Activated CD4-positive, CD25-positive, alpha-beta regulatory T cell treated with anti-CD3 and anti-CD28 coated beads, Interleukin-2, amount 50 U/mL, for 24 hours (primary cell): ENCODE results near the gene AEBP1.
A peak's percentile ranks its signal among the peaks of the same experiment; 100 is the strongest.
"Not testable (repeated sequence)": the region's sequence is repeated elsewhere in the genome, so short reads cannot be mapped to it uniquely, and the experiment has no call there.

Experiments
- ATAC-seq, 2 donors: fragments of 150-1000 bp; cut with Tn5 transposase; one replicate each; pipeline ENCODE4 v1.10.0; 2021; ENCODE audit warnings: mild to moderate bottlenecking in 1 of 2, moderate library complexity in 1 of 2

AEBP1 gene

DNA sequence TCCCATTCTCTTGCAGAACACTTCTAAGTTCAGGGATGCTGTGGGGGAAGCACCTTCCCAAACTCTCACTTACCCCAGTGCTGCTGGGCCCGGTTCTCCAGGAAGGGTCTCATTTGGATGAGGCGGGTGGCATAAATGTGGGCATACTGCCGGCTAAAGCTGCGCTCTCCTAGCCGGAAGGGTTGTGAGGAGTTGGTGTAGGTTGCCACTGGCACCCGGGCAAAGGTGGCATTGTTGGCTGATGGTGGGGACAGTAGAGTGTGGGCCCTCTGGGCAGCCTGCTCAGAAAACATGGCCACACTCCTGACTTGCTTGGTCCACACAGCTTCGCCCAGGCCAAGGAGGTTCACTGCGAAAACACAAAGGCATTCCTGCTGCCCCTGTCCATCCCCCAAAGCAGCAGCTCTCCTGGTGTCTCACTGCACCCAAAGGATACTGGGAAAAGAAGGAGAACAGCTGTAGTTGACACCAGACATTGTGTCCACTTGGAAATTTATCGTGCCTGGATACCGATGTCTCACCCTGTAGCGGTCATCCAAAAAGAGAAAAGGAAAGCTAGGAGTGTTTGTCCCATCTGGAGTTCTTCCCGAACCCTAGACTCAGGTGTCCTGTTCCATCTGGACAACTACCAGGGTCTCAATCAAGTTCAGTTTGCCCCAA lies 17.7 kb downstream of the AEBP1 start:
- no peak for ATAC-seq

DNA sequence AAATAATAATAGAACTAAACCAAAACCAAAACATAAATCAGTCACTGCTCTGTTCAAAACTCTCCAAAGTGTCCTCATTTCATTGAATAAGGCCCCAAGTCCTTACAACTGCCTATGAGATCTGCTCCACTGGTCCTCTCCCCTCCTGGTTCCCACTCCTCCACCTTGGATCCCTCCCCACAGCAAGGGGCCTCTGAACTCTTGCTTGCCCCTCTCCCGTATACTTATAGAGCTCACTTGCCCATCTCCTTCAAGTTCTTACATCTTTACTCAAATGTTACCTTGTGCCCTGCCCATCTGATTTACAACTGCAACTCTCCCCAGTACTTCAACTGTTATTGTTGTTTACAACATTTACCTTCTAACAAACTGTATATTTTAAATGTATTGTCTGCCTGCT lies 18.4 kb downstream of the AEBP1 start:
- no peak for ATAC-seq

DNA sequence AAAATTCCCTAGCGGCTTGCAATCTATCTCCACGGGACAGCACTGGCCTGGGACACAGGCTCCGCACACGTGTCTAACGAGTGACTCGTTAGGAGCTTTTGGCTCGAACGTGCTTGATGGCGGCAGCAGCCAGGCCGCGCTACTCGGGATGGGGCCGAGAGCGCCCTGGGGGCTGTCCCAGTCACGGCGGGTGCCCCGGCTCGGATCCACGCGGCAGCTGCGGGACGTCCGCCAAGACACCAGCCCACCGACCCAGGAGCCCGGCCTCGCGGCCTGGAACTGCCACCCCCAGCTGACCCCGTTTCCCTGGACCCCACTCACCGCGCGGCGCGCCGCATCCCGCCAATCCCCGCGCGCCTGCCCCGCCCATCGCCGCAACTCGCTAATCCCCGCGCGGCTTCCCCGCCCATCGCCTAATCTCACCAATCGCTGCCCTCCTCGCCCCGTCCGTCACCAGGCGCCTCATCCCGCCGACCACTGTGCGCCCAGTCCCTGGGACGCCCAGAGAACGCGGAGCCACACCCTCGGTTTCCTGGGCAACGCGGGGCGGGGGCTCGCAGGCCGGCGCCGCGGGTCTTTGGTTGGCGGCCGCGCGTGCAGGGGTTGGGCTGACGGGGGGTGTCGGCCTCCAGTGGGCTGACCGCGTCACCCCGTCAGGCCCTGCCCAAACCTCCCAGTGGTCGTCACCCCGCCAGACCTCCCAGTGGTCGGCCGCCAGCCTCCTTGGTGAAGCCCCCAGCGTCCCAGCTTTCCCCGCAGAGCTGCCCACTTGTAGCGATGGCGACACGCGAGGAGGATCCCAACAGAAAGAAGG lies 19.3 kb downstream of the AEBP1 start, which contains the start of gene POLD2:
Gene POLD2 (minus strand): TSS at position 359 of the 814 bp plus-strand sequence. CDS start 1,495 bp downstream, outside the sequence.
- peak; percentile 99 to 100 for ATAC-seq

DNA sequence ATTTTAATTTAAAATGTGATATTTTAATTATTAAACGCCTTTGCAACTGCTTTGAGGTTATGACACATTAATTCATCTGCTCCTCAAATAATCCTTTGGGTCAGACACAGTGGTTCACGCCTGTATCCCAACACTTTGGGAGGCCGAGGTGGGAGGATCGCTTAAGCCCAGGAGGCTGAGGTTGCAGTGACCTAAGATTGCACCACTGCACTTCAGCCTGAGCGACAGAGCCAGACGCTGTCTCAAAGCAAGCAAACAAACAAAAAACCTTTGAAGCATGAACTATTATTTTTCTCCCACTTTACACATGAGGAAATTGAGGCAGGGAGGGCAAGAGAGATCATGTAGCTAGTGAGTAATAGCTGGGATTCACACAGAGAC lies 20.7 kb downstream of the AEBP1 start:
- ATAC-seq: no peak

DNA sequence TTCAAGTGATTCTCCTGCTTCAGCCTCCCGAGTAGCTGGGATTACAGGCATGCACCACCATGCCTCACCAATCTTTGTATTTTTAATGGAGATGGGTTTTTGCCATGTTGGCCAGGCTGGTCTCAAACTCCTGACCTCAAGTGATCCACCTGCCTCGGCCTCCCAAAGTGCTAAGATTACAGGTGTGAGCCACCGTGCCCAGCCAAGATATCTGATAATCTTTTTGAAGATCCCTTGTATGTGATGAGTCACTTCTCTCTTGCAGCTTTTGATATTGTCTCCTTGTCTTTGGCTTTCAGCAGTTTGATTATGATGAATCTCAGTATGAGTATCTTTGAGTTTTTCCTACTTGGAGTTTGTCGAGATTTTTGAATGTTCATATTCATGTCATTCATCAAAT lies 22.4 kb downstream of the AEBP1 start:
- ATAC-seq: not testable (repeated sequence)

DNA sequence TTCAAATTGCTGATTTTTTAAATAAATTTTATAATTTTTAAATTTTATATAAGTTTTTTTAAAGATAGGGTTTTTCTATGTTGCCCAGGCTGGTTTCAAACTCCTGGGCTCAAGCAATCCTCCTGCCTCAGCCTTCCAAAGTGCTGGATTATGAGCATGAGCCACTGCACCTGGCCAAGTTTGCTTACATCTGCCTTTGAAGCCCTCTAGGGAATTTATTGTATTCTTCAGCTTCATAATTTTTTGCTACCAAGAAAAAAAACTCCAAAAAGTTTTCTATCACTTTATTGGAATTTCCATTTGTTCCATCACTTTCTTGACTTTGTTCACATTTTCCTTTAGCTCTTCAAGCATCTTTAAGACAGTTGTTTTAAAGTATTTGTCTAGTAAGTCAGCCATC lies 23.0 kb downstream of the AEBP1 start:
- ATAC-seq: no peak

DNA sequence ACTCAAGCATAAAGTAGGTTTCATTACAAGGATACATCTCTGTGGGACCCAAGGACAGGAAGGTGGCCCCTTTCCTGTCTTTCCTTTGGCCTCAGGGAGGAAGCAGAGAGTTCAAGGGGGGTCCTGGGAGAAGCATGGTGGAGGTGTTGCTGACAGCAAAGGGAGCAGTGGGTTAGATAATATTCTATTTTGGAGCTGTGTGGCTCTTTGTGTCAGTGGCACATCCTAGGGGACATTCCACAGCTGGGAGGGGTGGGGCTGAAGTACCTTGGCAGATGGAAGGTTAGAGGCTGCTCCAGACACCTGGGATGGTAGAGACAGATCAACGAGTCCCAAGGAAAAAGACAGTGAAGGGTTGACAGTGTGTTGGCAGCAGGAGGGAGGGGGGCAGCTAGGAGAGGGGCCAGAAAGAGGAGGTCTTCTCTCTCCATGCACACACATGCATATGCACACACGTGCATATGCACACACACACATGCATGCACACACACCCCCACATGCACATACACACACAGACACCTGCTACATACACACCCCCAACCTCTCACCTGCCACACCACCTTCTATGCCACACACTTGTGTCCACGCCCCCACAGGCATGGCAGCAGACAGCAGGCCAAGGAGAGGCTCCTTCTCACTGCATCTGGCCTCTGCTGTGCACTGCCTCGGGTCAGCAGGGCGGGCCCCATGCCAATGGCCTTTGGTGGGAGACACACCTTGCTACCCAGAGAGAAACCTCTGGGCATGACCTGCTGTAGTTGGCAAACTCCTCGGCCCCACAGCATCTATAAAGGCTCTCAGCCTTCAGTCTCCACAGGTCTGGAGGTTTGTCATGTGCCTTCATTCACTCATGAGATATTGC lies 24.8 kb downstream of the AEBP1 start:
- no peak for ATAC-seq

DNA sequence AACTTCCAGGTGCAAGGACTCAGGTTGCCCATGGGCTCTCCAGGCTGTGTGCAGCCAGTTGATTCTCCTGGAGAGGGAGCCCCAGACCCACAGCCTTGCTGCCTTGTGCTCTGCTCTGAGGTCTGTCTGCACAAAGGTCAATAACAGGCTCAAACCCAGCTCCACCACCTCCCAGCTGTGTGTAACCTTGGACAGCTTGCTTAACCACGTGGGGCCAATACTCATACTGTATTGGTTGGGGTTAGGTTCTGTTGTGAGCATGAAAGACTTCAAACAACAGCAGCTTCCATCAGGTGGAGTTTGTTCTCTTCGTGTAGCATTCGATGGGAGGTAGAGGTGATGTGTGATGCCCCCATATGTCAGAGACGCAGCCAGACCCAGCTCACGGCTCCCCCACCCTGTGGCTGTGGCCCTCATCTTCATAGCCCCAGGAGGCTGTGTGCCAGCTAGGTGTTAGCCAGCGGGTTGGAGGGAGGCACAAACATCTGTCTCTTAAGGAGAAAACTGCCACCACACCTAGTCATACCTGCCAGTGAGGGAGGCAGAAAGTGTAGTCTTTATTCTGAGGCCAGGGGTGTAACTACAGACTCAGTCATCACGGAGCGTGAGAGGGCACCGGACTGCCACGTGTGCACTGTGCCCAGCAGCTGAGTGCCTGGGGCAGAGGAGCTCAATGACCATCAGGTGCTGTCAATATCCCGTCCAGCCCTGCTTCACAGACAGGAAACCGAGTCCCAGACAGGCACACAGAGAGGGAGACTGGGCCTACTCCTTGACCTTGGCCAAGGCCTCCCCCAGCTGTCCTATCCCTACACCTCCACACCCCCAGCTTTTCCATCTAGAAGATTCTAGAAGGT lies 27.3 kb downstream of the AEBP1 start:
- ATAC-seq: no peak

DNA sequence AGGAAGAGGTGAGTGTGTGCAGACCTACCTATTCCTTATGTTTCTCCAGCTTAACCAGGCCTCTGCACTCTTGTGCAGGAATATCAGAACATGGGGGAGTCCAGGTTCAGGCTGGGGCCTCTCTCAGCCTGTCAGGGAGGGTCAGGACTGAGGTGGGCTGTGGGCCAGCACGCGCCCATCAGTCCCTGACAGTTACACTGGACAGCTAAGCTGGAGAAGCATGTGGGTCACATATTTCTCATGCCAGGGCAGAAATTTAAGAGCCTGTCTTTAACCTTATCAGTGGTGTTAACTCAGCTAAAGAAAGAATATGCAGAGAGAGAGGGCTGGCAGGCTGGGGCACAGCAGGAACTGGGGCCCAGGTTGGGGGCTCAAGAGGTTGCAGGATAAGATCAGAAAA lies 27.9 kb downstream of the AEBP1 start:
- no peak for ATAC-seq

DNA sequence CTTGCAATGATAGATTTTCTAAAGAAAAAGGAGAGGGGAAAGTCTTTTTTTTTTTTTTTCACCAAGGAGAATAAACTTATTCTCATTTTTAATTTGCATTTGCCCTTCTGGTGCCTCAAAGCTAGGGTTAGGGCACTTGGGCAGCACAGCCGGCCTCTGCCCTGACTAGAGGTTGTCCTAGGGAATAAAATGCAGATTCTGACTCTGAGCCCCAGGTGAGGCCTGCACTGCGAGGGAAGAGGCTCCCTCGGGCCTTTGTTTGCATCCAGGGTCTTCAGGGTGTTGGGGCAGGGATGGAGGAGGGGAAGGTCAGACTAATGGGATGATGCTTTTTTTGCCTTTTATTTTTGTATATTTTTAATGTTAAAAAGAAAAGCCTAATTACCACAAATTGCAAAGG lies 29.1 kb downstream of the AEBP1 start:
- ATAC-seq: no peak

DNA sequence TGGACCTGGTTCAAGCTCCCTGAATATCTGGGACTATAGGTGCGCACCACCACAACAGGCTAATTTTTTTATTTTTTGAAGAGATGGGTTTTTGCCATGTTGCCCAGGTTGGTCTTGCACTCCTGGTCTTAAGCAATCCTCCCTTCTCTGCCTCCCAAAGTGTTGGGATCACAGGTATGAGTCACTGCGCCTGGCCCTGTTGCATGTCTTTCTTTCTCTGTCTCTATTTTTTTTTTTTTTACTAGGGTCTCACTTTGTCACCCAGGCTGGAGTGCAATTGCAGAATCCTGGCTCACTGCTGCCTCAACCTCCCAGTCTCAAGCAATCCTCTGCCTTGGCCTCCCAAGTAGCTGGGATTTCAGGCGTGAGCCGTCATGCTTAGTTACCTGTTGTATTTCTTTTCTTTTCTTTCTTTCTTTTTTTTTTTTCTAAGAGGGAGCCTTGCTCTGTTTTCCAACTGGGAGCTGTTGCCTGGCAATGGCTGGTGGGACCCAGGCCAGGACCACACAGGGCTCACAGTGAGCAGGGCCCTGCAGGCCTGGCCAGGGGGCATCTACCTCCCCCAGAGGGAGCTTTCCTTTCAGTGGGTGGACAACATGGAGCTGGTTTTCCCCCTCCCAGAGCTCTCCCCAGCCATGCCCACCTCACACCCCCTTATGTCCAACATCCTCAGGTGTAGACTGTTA lies 30.9 kb downstream of the AEBP1 start:
- no peak for ATAC-seq

DNA sequence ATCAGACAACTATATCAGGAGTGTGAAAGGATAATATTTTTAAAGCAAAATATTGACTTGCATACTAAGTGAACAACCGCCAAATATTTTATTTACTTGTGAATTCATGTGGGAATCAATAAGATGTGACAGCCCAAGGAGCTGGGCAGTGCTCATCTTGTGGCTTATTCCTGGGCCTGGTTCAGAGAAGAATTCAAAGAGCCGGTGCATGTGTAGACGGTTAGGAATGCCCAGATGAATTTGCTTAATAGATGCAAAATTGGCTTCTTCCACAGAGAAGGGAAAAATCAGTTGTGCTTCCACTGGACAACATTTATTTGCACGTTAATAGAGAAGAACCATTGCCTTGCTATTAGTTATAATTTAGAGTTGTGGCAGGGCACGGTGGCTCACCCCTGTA lies 32.6 kb downstream of the AEBP1 start:
- ATAC-seq: no peak

DNA sequence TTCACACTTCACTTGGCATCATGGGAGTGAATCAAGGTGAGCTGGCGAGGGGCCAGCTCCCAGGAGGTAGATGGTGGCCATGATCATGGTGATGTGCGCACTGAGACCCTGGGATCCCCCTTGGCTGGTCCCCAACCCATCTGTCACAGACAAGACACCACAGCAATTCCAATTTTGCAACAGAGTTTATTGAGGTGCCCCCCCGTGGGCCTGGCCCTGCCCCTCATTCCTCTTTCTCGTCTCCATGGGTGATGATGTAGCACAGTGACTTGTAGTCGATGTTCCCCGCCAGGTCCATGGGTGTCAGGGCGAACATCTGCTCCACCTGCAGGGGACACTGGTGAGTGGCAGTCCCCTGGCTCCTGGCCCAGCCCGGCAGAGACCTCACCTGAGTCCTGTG lies 34.6 kb downstream of the AEBP1 start:
- no peak for ATAC-seq

DNA sequence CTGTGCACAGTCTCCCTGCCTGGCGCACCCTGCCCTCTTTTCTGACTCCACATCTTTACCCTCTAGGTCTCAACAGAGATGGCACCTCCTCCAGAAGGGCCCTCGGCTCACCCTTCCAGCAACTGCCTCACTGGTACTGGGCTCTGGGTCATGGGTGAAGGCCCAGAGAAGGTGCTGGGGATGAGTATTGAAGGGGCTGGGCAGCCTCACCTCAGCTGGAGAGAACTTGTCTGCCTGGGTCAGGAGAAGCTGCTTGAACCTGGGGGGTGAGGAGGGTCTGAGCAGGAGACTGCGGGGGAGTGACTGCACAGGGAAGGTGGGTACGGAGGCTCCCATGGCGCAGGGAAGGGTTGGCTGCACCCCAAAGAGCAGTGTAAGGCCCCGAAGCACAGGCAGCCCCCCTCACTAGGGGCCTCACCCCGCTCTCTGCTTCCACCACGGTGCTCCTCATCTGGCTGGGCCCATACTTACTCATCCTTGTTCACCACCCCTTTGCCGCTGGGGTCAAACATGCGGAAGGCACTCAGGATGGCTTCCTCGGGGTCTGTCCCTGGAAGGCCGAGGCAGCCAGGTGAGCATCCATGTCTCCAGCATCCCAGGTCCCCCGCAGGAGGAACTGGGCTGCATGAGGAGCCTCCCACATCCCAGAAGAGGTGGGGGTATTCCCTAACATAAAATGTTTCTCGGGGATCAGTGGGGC lies 35.3 kb downstream of the AEBP1 start:
- no peak for ATAC-seq

DNA sequence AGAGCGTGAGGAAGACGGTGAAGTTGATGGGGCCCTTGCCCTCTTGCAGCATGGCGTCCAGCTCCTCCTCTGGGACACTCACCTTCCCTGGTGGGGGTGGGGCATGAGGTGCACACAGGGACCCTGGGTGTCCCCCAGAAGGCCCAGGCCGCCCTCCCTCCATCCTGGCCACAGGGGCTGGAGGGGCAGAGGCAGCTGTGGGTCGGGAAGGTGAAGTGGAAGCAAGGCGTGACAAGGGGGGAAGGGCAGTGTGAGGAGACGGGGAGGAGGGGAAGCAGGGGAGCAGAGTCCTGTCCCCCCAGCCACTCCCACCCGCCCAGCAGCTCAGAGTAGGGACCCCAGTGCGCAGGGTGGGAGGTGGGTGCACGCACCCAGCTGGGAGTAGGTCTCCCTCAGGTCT lies 36.2 kb downstream of the AEBP1 start:
- no peak for ATAC-seq

DNA sequence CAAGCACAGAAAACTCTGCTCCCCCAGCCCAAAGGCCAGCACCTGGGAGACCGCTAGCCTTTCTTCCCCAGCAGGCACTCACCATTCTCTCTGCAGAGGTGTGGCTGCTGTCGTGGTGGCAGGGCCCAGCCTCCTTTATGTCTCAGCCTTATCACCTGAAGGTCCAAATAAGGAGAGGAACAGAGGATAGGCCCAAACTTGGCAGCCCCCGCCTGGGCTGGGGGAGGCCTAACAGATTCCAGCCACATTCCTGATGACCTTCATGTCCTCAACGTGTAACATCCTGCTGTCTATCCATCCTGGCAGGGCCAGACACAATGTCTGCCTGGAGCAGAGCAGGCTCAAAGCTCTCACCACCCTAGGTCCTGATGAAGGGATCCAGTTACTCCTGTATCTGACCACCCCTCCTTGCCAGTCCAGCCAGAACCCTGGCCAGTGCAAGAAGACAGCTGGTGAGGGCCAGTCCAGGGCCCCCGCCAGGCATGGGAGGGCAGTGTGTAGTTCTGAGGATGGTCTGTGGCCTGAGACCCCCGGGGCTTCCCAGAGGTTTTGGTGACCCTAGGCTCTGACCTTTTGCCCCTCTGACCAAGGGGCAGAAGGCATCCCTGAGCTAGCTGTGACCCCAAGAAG lies 37.2 kb downstream of the AEBP1 start, which contains the start of gene MYL7:
Gene MYL7 (minus strand): TSS at position 112 of the 630 bp plus-strand sequence. CDS start 27 bp downstream, at position 85.
- ATAC-seq: no peak

DNA sequence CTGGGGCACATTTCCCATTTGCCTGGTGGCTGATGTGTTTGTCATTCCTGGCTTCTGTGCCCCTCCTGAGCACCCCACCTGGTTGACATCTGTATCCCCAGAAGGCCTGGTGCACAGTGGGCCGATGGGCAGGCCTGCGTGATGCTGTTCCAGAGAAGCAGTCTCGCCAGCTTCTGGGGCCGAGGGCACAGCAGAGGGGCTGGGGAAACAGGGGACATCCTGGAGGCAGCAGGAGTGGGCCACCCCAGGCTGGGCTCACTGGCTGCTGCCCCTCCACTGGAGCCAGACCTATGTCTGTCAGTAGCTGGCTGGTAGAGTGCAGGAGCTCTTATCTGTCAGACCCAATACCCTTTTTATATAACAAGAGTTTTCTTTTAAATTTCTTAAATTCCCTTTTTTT lies 37.9 kb downstream of the AEBP1 start:
- no peak for ATAC-seq

DNA sequence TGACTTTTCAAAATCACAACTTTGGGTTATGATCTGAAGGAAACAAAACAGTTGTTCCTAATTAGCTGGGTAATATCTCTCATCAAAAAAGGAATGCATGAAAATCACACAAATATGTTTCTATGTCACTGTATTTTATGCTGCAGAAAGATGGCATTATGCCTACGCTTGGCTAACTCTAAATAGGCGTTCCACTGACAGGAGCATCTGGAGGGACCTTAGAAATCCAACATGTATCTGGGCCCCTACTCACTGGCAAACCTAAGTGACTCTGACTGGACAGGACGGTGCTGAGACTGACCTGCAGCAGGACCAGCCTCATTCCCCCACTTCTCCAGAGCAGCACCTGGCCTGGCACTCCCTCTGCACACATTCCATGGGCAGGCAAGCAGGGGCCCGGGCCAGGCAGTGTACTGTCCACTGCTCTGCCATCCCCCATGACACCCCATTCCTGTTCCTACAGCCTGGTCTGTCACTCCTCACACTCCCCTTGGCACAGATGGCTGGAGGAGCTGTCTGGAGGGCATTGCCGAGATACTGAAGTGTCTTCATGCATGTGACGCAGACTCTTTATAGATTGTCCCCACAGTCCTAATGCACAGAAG lies 39.6 kb downstream of the AEBP1 start:
- no peak for ATAC-seq

DNA sequence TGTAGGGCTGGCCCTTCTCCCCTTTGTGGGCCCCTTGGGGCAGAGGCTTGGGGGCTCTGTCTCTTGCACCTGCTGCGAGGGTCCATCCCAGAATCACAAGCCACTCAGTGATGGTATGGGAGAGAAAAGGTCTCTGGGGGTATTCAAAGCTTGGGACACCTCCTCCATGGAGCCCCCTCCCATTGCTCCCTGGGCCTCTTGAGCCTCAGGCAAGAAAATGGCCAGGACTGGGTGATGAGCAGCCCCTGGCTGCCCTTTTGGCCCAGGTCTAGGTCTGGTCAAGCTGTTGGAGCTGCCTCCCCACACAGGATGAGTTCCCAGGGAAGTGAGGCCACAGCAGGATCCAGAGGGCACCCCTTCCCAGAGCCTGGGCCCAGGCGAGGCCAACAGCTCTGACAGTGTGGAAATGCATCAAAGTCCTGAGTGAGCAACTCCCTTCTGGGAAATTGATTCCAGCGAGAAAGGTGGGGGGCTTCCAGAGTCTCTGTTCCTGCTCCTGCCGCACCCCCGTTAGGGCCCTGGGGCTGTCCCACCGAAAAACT lies 40.4 kb downstream of the AEBP1 start:
- ATAC-seq: no peak

DNA sequence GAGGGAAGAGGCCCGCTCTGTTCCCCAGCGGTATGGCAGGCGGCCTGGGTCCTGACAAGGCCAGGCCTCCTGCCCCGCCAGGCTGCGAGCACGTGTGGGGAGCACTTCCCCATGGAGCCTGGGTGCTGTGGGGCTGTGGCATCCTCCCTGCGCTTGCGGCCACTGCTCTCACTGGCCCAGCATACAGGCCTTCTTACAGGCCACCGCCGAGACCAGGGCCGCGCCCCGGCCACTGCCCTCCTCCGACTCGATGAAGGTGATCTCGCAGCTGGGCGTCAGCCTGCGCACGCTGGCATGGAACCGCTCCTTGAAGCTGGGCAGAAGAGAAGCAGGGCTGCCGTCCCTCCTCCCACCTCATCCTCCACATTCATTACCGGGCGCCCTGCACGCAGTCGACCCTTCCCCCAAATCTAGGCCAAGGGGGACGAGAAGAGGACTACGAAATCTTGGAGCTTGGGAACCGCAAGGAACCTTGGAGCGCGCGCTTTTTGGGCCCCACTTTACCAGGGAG lies 40.9 kb downstream of the AEBP1 start:
- ATAC-seq: no peak
